Epithelial cell of esophagus (primary cell): Measurements from ENCODE around the gene PRDM12.

ENCODE experiments used
- DNase-seq: peaks from one replicate; pipeline ENCODE4 v3.0.0; 2010; ENCODE audit warnings: low read depth
- H3K4me3 ChIP-seq: 2 replicates; pipeline ENCODE4 v1.5.1; 2011; ENCODE audit warnings: mild to moderate bottlenecking, low read length, control low read depth
- CTCF ChIP-seq: IDR thresholded peaks from 2 replicates; pipeline ENCODE4 v1.5.1; 2011; ENCODE audit warnings: low read depth, mild to moderate bottlenecking, low read length, control low read depth, inconsistent platforms; ENCODE audit not compliant: insufficient read depth; ENCODE audit errors: missing control alignments

Gene PRDM12

GRCh38 chr9:130664251-130665028 is at the start of gene PRDM12:
PRDM12 (plus strand) TSS chr9:130664594; CDS start chr9:130664654, 60 bp downstream.
- no peak for TF ChIP-seq CTCF
- H3K4me3 ChIP-seq, result no peak within 1 kb of the TSS
- DNase-seq, result no peak

- no peak overlapping the region for H3K4me3 ChIP-seq
- DNase-seq, result no peak
- no peak for TF ChIP-seq CTCF
These were observed 47.9 kb upstream of the PRDM12 start for GRCh38 chr9:130616451-130616850.

- DNase-seq, result no peak
- TF ChIP-seq CTCF, result no peak
- no peak overlapping the region for H3K4me3 ChIP-seq
These were observed 40.9 kb upstream of the PRDM12 start for GRCh38 chr9:130623466-130623865.

- TF ChIP-seq CTCF, result no peak
- no peak overlapping the region for H3K4me3 ChIP-seq
- DNase-seq, result no peak
These were observed 40.2 kb upstream of the PRDM12 start for GRCh38 chr9:130624154-130624553.

GRCh38 chr9:130626249-130626996 is 38.0 kb upstream of the PRDM12 start:
- H3K4me3 ChIP-seq, result no peak overlapping the region
- TF ChIP-seq CTCF, result no peak
- DNase-seq, result no peak

- TF ChIP-seq CTCF, result no peak
- H3K4me3 ChIP-seq, result no peak overlapping the region
- no peak for DNase-seq
These were observed 37.3 kb upstream of the PRDM12 start for GRCh38 chr9:130627051-130627450.
